Left lung (tissue), 10 donors: Measurements from ENCODE around the gene SPOPL. TPM values are rescaled to one million over a fixed set of nuclear protein-coding genes. Genes with fewer than 3 reads are reported as not detected.

Source experiments
- ATAC-seq: fragments of 200-7000 bp; cut with Tn5 transposase; one replicate; pipeline ENCODE4 v1.9.1; 2020; ENCODE audit warnings: moderate library complexity
- DNase-seq, 4 donors: peaks; one replicate each; pipeline ENCODE4 v3.0.0-alpha.2; 2013 to 2020
- H3K27ac ChIP-seq, 2 donors: fragments of 200-600 bp; sonication (generic) in 1 of 2; one replicate each; pipeline versions ENCODE4 v1.5.0 to v1.8.0; 2020 to 2021
- H3K27me3 ChIP-seq, 2 donors: fragments of 200-600 bp; sonication (generic) in 1 of 2; one replicate each; pipeline versions ENCODE4 v1.5.0 to v1.8.0; 2020 to 2021
- H3K36me3 ChIP-seq, 2 donors: fragments of 200-600 bp; sonication (generic) in 1 of 2; one replicate each; pipeline versions ENCODE4 v1.5.0 to v1.8.0; 2020 to 2021
- H3K4me1 ChIP-seq, 2 donors: fragments of 200-600 bp; one replicate each; pipeline ENCODE4 v1.8.0; 2021
- H3K4me3 ChIP-seq, 2 donors: fragments of 200-600 bp; sonication (generic) in 1 of 2; one replicate each; pipeline versions ENCODE4 v1.5.0 to v1.8.0; 2020 to 2021; ENCODE audit warnings: mild to moderate bottlenecking in 1 of 2
- H3K9me3 ChIP-seq, 2 donors: fragments of 200-600 bp; sonication (generic) in 1 of 2; one replicate each; pipeline versions ENCODE4 v1.5.0 to v1.8.0; 2020 to 2021
- intact Hi-C, 2 donors: fragments of 100-400 bp; cut with DNase I; formaldehyde crosslinking; loops; one replicate each; pipeline versions ENCODE4 v1.11.2 to v1.14.2; 2022
- polyA plus RNA-seq, 6 donors: library from polyadenylated mRNA; unstranded; fragments of 120-200 nt; gene quantifications; one replicate each; pipeline ENCODE4 v1.2.1, GENCODE V29; 2013; ENCODE audit not compliant: insufficient read length in 6 of 6
- total RNA-seq, 2 donors: library from RNA; stranded (reverse); fragmentation: NEBNext Ultra II Directional; extraction: Animal tissue kit (Norgen Biotek cat#: 25700); gene quantifications; one replicate each; pipeline ENCODE4 v1.2.1, GENCODE V29; 2021
- TF ChIP-seq, protein P1 (sequence below), 2 donors: fragments of 200-600 bp; sonication (generic) in 1 of 2; IDR thresholded peaks; one replicate each; pipeline versions ENCODE4 v1.5.0 to v1.8.0; 2021; ENCODE audit warnings: antibody characterized with exemption in 2 of 2
- donor health status: DM: no; HTN: yes; CAD: no.
- donor health status: DM: no; HTN: no; CAD: no.

SPOPL gene
- total and polyA plus RNA-seq, 8 donors: 23.2 to 32.8 (median 25.8) TPM

GRCh38 chr2:138620431-138620830 lies 118.9 kb downstream of the SPOPL start:
- ATAC-seq: no peak
- DNase-seq: no peak
- H3K4me3 ChIP-seq: no peak overlapping the region
- H3K27me3 ChIP-seq: no peaks in the 10 kb centered on the region
- no peak overlapping the region for H3K27ac ChIP-seq
- TF ChIP-seq, protein P1, sequence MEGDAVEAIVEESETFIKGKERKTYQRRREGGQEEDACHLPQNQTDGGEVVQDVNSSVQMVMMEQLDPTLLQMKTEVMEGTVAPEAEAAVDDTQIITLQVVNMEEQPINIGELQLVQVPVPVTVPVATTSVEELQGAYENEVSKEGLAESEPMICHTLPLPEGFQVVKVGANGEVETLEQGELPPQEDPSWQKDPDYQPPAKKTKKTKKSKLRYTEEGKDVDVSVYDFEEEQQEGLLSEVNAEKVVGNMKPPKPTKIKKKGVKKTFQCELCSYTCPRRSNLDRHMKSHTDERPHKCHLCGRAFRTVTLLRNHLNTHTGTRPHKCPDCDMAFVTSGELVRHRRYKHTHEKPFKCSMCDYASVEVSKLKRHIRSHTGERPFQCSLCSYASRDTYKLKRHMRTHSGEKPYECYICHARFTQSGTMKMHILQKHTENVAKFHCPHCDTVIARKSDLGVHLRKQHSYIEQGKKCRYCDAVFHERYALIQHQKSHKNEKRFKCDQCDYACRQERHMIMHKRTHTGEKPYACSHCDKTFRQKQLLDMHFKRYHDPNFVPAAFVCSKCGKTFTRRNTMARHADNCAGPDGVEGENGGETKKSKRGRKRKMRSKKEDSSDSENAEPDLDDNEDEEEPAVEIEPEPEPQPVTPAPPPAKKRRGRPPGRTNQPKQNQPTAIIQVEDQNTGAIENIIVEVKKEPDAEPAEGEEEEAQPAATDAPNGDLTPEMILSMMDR (IDR thresholded peaks at IDR 0.05): no peak
- H3K4me1 ChIP-seq: no peaks in the 10 kb centered on the region
- no peaks in the 10 kb centered on the region for H3K36me3 ChIP-seq
- intact Hi-C loops: no loop called here
- no peaks in the 10 kb centered on the region for H3K9me3 ChIP-seq

GRCh38 chr2:138621139-138621538 lies 119.6 kb downstream of the SPOPL start:
- Histone ChIP-seq H3K27me3 (no peaks in the 10 kb centered on the region), H3K9me3 (no peaks in the 10 kb centered on the region), H3K4me3 (no peak overlapping the region), H3K4me1 (no peaks in the 10 kb centered on the region), H3K27ac (no peak overlapping the region), H3K36me3 (no peaks in the 10 kb centered on the region)
- DNase-seq (no peak), ATAC-seq (no peak)
- TF ChIP-seq, protein P1 (IDR thresholded peaks at IDR 0.05): no peak
- intact Hi-C loops: no loop called here

DNA sequence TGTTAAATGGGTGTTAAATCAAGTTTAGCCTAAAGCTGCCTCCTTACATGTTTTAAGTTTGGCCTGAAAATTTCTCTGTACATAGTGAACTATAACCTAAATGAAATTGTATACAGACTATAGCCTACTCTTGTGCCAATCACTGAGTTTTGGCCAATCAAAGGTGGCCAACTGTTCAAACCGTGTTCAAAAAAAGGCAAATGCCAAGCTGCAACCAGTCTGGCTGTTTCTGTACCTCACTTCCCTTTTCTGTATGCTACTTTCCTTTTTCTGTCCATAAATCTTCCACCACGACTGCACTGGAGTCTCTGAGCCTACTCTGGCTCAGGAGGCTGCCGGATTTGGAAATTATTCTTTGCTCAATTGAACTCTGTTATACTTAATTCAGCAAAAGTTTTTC lies 121.0 kb downstream of the SPOPL start:
- ATAC-seq: no peak
- Histone ChIP-seq H3K4me1 (no peaks in the 10 kb centered on the region), H3K27me3 (no peaks in the 10 kb centered on the region), H3K27ac (no peak overlapping the region), H3K4me3 (no peak overlapping the region), H3K36me3 (no peaks in the 10 kb centered on the region), H3K9me3 (no peaks in the 10 kb centered on the region)
- TF ChIP-seq, protein P1 (IDR thresholded peaks at IDR 0.05): no peak
- DNase-seq: no peak
- intact Hi-C loops: no loop called here
